Liver (tissue), 3 donors: ENCODE results near the gene USP5.

Source experiments
- CTCF ChIP-seq: fragments of 150-350 bp; IDR thresholded peaks from 2 replicates; pipeline ENCODE4 v1.5.1; 2017; ENCODE audit warnings: improper control_type of control experiment, low read depth, low read length; ENCODE audit not compliant: missing input control
- EGR1 ChIP-seq, 2 donors: IDR thresholded peaks; 2 replicates each; pipeline ENCODE4 v1.6.1; 2016 to 2018; ENCODE audit warnings: antibody characterized with exemption in 2 of 2, low read depth in 2 of 2
- FOXA1 ChIP-seq: IDR thresholded peaks from 2 replicates; pipeline ENCODE4 v1.6.1; 2016; ENCODE audit warnings: antibody characterized with exemption
- GABPA ChIP-seq, 2 donors: IDR thresholded peaks in 1 of 2; conservative IDR thresholded peaks in 1 of 2; 2 replicates each; pipeline ENCODE4 v1.6.1; 2016; ENCODE audit warnings: antibody characterized with exemption in 2 of 2, mild to moderate bottlenecking in 1 of 2, moderate library complexity in 1 of 2
- JUND ChIP-seq, 2 donors: IDR thresholded peaks; 2 replicates each; pipeline ENCODE4 v1.6.1; 2016; ENCODE audit warnings: antibody characterized with exemption in 2 of 2
- MAX ChIP-seq: IDR thresholded peaks from 2 replicates; pipeline ENCODE4 v1.6.1; 2016; ENCODE audit warnings: antibody characterized with exemption
- REST ChIP-seq: IDR thresholded peaks from 2 replicates; pipeline ENCODE4 v1.6.1; 2016; ENCODE audit warnings: antibody characterized with exemption, mild to moderate bottlenecking
- SP1 ChIP-seq: IDR thresholded peaks from 2 replicates; pipeline ENCODE4 v1.6.1; 2018; ENCODE audit warnings: antibody characterized with exemption, mild to moderate bottlenecking
- TAF1 ChIP-seq: conservative IDR thresholded peaks from 2 replicates; pipeline ENCODE4 v1.6.1; 2016; ENCODE audit warnings: antibody characterized with exemption, mild to moderate bottlenecking
- YY1 ChIP-seq: IDR thresholded peaks from 2 replicates; pipeline ENCODE4 v1.6.1; 2016; ENCODE audit warnings: antibody characterized with exemption, mild to moderate bottlenecking
- TF ChIP-seq, protein P1 (sequence below): IDR thresholded peaks from 2 replicates; pipeline ENCODE4 v1.6.1; 2016; ENCODE audit warnings: antibody characterized with exemption
- donor health status: healthy.
- donor health status: healthy.

- TF ChIP-seq CTCF (peak; percentile 90), REST (no peak), GABPA (IDR thresholded peaks at IDR 0.05 in 1 of 2, conservative IDR thresholded peaks at IDR 0.05 in 1 of 2) (no peak), MAX (no peak), FOXA1 (no peak), TAF1 (no peak), EGR1 (IDR thresholded peaks at IDR 0.05; ENCODE audit: low read depth in 2 of 2) (no peak), SP1 (peak; percentile 9), YY1 (peak; percentile 19), JUND (IDR thresholded peaks at IDR 0.05) (no peak)
- TF ChIP-seq, protein P1, sequence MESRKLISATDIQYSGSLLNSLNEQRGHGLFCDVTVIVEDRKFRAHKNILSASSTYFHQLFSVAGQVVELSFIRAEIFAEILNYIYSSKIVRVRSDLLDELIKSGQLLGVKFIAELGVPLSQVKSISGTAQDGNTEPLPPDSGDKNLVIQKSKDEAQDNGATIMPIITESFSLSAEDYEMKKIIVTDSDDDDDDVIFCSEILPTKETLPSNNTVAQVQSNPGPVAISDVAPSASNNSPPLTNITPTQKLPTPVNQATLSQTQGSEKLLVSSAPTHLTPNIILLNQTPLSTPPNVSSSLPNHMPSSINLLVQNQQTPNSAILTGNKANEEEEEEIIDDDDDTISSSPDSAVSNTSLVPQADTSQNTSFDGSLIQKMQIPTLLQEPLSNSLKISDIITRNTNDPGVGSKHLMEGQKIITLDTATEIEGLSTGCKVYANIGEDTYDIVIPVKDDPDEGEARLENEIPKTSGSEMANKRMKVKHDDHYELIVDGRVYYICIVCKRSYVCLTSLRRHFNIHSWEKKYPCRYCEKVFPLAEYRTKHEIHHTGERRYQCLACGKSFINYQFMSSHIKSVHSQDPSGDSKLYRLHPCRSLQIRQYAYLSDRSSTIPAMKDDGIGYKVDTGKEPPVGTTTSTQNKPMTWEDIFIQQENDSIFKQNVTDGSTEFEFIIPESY: no peak
Observed at GRCh38 chr12:6872073-6873048, 20.4 kb downstream of the USP5 start.
